GM23338 (cell line): ENCODE data around the gene TCFL5.

Experiments used
- EZH2 ChIP-seq: fragments of 200-600 bp; sonication (generic); IDR thresholded peaks from one replicate; pipeline ENCODE4 v1.8.0; 2017; ENCODE audit warnings: antibody characterized with exemption, mild to moderate bottlenecking, low read depth; ENCODE audit not compliant: unreplicated experiment
- POLR2AphosphoS5 ChIP-seq: IDR thresholded peaks from 2 replicates; pipeline ENCODE4 v1.6.1; 2016; ENCODE audit warnings: antibody characterized with exemption, low read depth
- STAT1 ChIP-seq: IDR thresholded peaks from one replicate; pipeline ENCODE4 v1.6.1; 2016; ENCODE audit warnings: antibody characterized with exemption; ENCODE audit not compliant: unreplicated experiment
- TF ChIP-seq, protein P1 (sequence below), 2 experiments: fragments of 200-600 bp in 1 of 2; sonication (generic) in 1 of 2; conservative IDR thresholded peaks; 2 replicates each; pipeline versions ENCODE4 v1.5.1 to v1.6.1; 2016 to 2017; ENCODE audit warnings: antibody characterized with exemption in 2 of 2, low read depth in 2 of 2, mild to moderate bottlenecking in 2 of 2, moderate library complexity in 1 of 2
- TF ChIP-seq, protein P2 (sequence below): IDR thresholded peaks from one replicate; pipeline ENCODE4 v1.6.1; 2018; ENCODE audit warnings: antibody characterized with exemption; ENCODE audit not compliant: unreplicated experiment

- TF ChIP-seq, protein P1, sequence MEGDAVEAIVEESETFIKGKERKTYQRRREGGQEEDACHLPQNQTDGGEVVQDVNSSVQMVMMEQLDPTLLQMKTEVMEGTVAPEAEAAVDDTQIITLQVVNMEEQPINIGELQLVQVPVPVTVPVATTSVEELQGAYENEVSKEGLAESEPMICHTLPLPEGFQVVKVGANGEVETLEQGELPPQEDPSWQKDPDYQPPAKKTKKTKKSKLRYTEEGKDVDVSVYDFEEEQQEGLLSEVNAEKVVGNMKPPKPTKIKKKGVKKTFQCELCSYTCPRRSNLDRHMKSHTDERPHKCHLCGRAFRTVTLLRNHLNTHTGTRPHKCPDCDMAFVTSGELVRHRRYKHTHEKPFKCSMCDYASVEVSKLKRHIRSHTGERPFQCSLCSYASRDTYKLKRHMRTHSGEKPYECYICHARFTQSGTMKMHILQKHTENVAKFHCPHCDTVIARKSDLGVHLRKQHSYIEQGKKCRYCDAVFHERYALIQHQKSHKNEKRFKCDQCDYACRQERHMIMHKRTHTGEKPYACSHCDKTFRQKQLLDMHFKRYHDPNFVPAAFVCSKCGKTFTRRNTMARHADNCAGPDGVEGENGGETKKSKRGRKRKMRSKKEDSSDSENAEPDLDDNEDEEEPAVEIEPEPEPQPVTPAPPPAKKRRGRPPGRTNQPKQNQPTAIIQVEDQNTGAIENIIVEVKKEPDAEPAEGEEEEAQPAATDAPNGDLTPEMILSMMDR (conservative IDR thresholded peaks at IDR 0.05; ENCODE audit: low read depth in 2 of 2): no peak
- TF ChIP-seq EZH2 (no peak), STAT1 (no peak), POLR2AphosphoS5 (no peak; the same call in none of the 2 replicates)
- TF ChIP-seq, protein P2, sequence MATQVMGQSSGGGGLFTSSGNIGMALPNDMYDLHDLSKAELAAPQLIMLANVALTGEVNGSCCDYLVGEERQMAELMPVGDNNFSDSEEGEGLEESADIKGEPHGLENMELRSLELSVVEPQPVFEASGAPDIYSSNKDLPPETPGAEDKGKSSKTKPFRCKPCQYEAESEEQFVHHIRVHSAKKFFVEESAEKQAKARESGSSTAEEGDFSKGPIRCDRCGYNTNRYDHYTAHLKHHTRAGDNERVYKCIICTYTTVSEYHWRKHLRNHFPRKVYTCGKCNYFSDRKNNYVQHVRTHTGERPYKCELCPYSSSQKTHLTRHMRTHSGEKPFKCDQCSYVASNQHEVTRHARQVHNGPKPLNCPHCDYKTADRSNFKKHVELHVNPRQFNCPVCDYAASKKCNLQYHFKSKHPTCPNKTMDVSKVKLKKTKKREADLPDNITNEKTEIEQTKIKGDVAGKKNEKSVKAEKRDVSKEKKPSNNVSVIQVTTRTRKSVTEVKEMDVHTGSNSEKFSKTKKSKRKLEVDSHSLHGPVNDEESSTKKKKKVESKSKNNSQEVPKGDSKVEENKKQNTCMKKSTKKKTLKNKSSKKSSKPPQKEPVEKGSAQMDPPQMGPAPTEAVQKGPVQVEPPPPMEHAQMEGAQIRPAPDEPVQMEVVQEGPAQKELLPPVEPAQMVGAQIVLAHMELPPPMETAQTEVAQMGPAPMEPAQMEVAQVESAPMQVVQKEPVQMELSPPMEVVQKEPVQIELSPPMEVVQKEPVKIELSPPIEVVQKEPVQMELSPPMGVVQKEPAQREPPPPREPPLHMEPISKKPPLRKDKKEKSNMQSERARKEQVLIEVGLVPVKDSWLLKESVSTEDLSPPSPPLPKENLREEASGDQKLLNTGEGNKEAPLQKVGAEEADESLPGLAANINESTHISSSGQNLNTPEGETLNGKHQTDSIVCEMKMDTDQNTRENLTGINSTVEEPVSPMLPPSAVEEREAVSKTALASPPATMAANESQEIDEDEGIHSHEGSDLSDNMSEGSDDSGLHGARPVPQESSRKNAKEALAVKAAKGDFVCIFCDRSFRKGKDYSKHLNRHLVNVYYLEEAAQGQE: no peak
Measured at GRCh38 chr20:62910777-62911497, 49.3 kb upstream of the TCFL5 start.
